Measurements from ENCODE around the gene SLC6A13.

SLC6A13 gene

DNA sequence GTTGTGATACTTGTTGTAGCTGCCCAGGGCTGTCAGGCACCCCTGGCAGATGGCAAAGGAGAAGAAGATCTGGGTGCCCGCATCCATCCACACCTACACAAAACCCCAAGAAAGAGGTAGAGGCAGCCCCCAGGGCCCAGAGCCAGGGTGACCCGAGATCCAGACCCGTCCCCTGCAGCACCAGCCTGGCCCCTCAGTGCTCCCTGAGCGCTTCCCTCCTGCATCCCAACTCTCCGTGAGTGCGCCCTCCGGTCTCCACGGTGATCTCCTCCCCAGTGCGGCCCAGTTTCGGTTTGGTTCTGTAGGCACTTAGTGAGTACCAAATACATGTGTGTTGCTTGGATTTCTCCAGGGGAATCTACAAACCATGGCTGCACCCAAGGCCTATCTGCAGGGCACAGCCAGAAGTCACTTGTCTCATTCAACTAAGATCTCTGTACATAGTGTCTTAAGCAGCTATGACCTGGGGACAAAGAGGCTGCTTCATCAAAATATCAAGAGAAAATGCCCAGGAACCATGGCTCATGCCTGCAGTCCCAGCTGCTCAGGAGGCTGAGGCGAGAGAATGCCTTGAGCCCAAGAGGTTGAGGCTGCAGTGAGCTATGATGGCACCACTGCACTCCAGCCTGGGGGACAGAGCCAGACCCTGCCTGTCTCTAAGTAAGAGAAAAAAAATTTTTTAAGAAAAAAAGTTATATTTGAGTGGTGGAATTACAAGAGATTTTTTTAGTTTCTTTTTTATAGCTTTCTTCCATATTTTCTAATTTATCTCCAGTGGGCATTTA, 64.5 kb downstream of the SLC6A13 start:
- TF ChIP-seq, protein P1, sequence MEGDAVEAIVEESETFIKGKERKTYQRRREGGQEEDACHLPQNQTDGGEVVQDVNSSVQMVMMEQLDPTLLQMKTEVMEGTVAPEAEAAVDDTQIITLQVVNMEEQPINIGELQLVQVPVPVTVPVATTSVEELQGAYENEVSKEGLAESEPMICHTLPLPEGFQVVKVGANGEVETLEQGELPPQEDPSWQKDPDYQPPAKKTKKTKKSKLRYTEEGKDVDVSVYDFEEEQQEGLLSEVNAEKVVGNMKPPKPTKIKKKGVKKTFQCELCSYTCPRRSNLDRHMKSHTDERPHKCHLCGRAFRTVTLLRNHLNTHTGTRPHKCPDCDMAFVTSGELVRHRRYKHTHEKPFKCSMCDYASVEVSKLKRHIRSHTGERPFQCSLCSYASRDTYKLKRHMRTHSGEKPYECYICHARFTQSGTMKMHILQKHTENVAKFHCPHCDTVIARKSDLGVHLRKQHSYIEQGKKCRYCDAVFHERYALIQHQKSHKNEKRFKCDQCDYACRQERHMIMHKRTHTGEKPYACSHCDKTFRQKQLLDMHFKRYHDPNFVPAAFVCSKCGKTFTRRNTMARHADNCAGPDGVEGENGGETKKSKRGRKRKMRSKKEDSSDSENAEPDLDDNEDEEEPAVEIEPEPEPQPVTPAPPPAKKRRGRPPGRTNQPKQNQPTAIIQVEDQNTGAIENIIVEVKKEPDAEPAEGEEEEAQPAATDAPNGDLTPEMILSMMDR (IDR thresholded peaks at IDR 0.05), result no peak
- Histone ChIP-seq H3K27ac (no peak overlapping the region), H3K4me3 (no peak overlapping the region)
- DNase-seq (ENCODE audit: low spot score), result no peak

DNA sequence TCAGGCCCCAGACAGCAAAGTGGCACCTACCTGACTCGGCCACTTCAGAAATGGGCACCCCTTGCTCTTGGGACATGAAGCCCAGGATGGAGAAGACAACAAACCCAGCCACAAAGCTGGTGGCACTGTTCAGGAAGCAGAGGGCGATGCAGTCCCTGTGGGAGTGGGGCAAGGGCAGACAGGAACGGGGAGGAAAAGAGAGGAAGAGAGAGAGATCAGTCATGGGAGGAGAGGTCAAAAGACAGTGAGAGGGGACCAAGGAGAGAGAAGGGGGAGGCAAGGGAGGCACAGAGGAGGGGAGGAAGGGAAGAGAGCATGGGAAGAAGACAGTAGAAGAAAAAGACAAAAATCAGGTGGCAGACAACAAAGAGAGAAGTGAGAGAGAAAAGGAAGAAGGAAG, 65.3 kb downstream of the SLC6A13 start:
- no peak for DNase-seq (ENCODE audit: low spot score)
- TF ChIP-seq, protein P1 (IDR thresholded peaks at IDR 0.05), result no peak
- Histone ChIP-seq H3K27ac (no peak overlapping the region), H3K4me3 (no peak overlapping the region)

DNA sequence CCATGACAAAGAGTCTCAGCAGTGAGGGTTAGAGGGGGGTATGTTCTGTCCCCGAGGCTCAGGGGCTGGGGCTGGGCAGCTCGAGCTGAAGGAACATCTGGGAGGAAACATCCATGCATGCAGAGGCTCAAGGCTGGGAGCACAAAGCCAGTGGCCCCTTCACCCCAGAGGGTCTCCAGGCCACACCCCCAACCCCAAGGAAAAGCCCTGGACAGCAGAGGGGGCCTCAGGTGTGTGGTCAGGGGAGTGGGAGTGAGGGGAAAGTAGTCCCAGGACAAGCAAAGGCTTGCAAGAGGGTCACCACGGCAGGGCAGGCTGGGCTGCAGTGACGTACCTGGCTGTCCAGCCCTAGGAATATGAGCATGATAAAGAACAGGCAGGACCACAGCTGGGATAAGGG, 66.2 kb downstream of the SLC6A13 start:
- DNase-seq (ENCODE audit: low spot score), result no peak
- Histone ChIP-seq H3K4me3 (no peak overlapping the region), H3K27ac (no peak overlapping the region)
- TF ChIP-seq, protein P1 (IDR thresholded peaks at IDR 0.05), result no peak

DNA sequence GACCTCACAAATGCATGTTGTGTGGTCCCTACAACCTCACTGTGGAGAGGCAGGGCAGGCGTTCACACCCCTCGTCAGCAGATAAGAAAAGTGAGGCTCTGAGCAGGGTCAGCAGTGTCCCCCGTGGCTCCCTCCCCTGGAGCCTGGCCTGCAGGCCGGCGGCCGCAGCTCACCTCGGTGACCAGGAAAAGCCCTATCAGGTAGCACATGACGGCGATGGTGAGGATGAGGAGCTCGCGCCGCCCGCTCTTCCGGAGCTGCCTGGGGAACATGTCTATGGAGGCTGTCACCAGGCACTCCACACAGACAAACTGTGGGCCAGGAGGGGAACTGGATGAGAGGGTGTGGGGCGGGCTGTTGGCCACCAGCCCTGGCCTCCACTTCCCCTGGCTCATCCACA, 66.7 kb downstream of the SLC6A13 start:
- Histone ChIP-seq H3K4me3 (no peak overlapping the region), H3K27ac (no peak overlapping the region)
- TF ChIP-seq, protein P1 (IDR thresholded peaks at IDR 0.05), result no peak
- DNase-seq (ENCODE audit: low spot score), result no peak

DNA sequence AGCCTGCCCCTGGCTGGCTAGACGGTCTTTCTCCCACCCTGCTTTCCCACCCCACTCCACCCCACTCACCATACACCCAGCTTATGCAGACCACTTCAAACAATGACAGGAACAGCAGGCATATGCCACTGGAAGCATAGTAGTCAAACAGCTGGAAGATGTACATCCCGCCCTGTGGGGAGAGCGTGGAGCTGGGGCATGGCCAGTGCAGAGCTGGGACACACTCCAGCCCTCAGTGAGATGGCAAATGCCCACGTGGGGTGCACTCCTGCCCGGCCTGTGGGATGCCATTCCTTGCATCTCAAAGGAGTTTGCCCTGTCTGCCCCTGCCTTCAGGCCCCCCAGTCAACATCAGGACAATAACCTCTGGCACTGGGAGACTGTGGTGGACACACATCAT, 67.5 kb downstream of the SLC6A13 start:
- Histone ChIP-seq H3K4me3 (no peak overlapping the region), H3K27ac (no peak overlapping the region)
- DNase-seq (ENCODE audit: low spot score), result no peak
- TF ChIP-seq, protein P1 (IDR thresholded peaks at IDR 0.05), result no peak

DNA sequence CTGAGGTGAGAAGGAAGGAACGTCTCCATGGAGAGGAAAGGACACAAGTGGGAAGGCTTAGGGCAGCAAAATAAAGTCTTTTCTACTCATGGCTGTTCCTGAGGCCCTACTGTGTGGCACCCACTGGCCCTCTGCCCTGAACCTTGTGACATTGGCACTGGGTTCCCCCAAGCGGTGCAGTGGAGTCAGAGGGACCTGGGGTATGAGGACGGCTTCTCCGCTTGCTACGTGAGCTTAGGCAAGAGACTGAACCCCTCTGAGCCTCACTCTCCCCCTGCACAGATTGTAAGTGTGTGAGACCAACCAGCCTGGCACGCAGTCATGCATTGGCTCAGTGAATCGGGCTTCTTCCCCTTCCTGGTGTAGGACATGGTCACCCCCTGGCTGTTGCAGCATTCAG, 68.4 kb downstream of the SLC6A13 start:
- H3K27ac ChIP-seq, result no peak overlapping the region
- TF ChIP-seq, protein P1 (IDR thresholded peaks at IDR 0.05), result no peak
- DNase-seq (ENCODE audit: low spot score), result no peak
- H3K4me3 ChIP-seq, result no peak overlapping the region

DNA sequence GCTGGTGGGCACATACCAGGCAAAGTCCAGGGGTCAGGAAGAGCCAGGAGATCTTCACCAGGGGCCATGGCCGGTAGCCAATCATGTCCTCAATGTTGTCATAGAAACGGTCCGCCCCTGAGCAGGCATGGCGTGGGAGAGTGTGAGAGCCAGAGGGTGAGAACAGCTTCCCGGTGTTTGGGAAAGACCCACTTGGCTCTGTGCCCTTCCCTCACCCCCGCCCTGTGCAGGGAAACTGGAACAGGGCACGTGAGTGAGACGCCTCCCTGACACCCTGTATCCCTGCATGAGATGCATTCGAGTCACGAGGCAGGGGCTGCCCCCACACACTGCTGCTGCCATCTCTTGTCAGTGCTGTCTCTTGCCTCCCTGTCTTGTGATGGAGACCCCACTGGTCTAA, 69.4 kb downstream of the SLC6A13 start:
- Histone ChIP-seq H3K4me3 (no peak overlapping the region), H3K27ac (no peak overlapping the region)
- TF ChIP-seq, protein P1 (IDR thresholded peaks at IDR 0.05), result no peak
- DNase-seq (ENCODE audit: low spot score), result no peak

Data from coronary artery (tissue), 2 donors.